CD8-positive, alpha-beta memory T cell (primary cell): ENCODE results near the gene MST1. TPM values are rescaled to one million over a fixed set of nuclear protein-coding genes. Genes with fewer than 3 reads are reported as not detected.

ENCODE experiments used
- CTCF ChIA-PET: fragments of 350-600 bp; sonication (Branson Sonifier 250); formaldehyde crosslinking; loops from one replicate; lab custom pipeline; 2021; ENCODE audit warnings: antibody characterized with exemption; lab: Charles Lee
- POLR2A ChIA-PET: fragments of 350-600 bp; sonication (Branson Sonifier 250); formaldehyde crosslinking; loops from one replicate; lab custom pipeline; 2021; ENCODE audit warnings: antibody characterized with exemption; lab: Charles Lee
- DNase-seq, 5 donors: peaks; one replicate each; pipeline versions ENCODE4 v3.0.0 to v3.0.0-alpha.2; 2020 to 2022; ENCODE audit warnings: mixed read lengths in 1 of 5
- H3K27ac ChIP-seq: one replicate; pipeline ENCODE4 v1.7.0; 2013; ENCODE audit warnings: low read depth, mild to moderate bottlenecking, low read length, moderate library complexity
- H3K27me3 ChIP-seq: 2 replicates; pipeline ENCODE4 v1.7.0; 2013; ENCODE audit warnings: low read length, mild to moderate bottlenecking; ENCODE audit not compliant: insufficient read depth, poor library complexity, severe bottlenecking
- H3K36me3 ChIP-seq: 2 replicates; pipeline ENCODE4 v1.7.0; 2013; ENCODE audit warnings: mild to moderate bottlenecking, low read length, moderate library complexity; ENCODE audit not compliant: insufficient read depth
- H3K4me1 ChIP-seq: 2 replicates; pipeline ENCODE4 v1.7.0; 2013; ENCODE audit warnings: mild to moderate bottlenecking, low read length, moderate library complexity; ENCODE audit not compliant: insufficient read depth
- H3K4me3 ChIP-seq: 2 replicates; pipeline ENCODE4 v1.7.0; 2013; ENCODE audit warnings: mild to moderate bottlenecking, low read length
- H3K9me3 ChIP-seq: 2 replicates; pipeline ENCODE4 v1.7.0; 2013; ENCODE audit warnings: mild to moderate bottlenecking, low read length
- H3K27ac Mint-ChIP-seq, 8 donors: one replicate each; pipeline ENCODE4 v1.8.0; 2020 to 2021; ENCODE audit warnings: mixed read lengths in 8 of 8, mild to moderate bottlenecking in 6 of 8, inconsistent platforms in 3 of 8, moderate library complexity in 3 of 8
- H3K27me3 Mint-ChIP-seq, 2 donors: one replicate each; pipeline ENCODE4 v1.8.0; 2020 to 2021; ENCODE audit warnings: mixed read lengths in 2 of 2, mild to moderate bottlenecking in 1 of 2, moderate library complexity in 1 of 2
- H3K36me3 Mint-ChIP-seq, 3 donors: one replicate each; pipeline ENCODE4 v1.8.0; 2020 to 2021; ENCODE audit warnings: mixed read lengths in 3 of 3, inconsistent platforms in 1 of 3, mild to moderate bottlenecking in 1 of 3
- H3K4me1 Mint-ChIP-seq, 3 donors: one replicate each; pipeline ENCODE4 v1.8.0; 2020 to 2021; ENCODE audit warnings: mixed read lengths in 3 of 3, inconsistent platforms in 1 of 3, mild to moderate bottlenecking in 1 of 3
- H3K4me3 Mint-ChIP-seq, 7 donors: one replicate each; pipeline ENCODE4 v1.8.0; 2020 to 2021; ENCODE audit warnings: mixed read lengths in 7 of 7, mild to moderate bottlenecking in 6 of 7, moderate library complexity in 4 of 7, inconsistent platforms in 2 of 7
- H3K9me3 Mint-ChIP-seq, 5 donors: one replicate each; pipeline ENCODE4 v1.8.0; 2020 to 2022; ENCODE audit warnings: mixed read lengths in 5 of 5, mild to moderate bottlenecking in 3 of 5, moderate library complexity in 2 of 5, inconsistent platforms in 1 of 5
- polyA plus RNA-seq: library from polyadenylated mRNA; unstranded; fragments of 300-500 nt; fragmentation: Illumina TruSeq; gene quantifications from one replicate; pipeline ENCODE4 v1.2.3, GENCODE V29; 2021
- total RNA-seq, 2 experiments: library from RNA; stranded (reverse); gene quantifications; one replicate each; pipeline ENCODE4 v1.2.3, GENCODE V29; 2021

Gene MST1
- total and polyA plus RNA-seq, 3 experiments from 2014 or later = 0.31 to 8.5 (median 6.0) TPM

GRCh38 chr3:49712631-49713317 is 23.5 kb upstream of the MST1 start:
- no peaks in the 10 kb centered on the region for H3K27me3 ChIP-seq
- no peak overlapping the region for H3K27ac ChIP-seq
- Mint-ChIP-seq H3K4me3 (no peak overlapping the region), H3K36me3 (peaks cover 0 to 13% (median 4%) of the 10 kb centered on the region in 3 donors), H3K27me3 (no peaks in the 10 kb centered on the region), H3K9me3 (no peaks in the 10 kb centered on the region), H3K4me1 (peaks cover 0 to 27% (median 15%) of the 10 kb centered on the region in 3 donors), H3K27ac (peak overlapping the region in 2 of 8 donors; percentile 7 to 32)
- H3K36me3 ChIP-seq = no peaks in the 10 kb centered on the region
- no peaks in the 10 kb centered on the region for H3K4me1 ChIP-seq
- H3K4me3 ChIP-seq = no peak overlapping the region
- peak in 1 of 5 donors; percentile 44 for DNase-seq
- ChIA-PET CTCF (interaction anchor here (1.0 to 1.8 kb wide), 3 partner anchors 9 to 41 kb away, joined by 3 to 8 read pairs (median 3); no protein-coding TSS in a partner anchor), POLR2A (interaction anchor here (0.6 kb wide), 1 partner anchor 89 kb away, joined by 3 read pairs; no protein-coding TSS in a partner anchor)
- H3K9me3 ChIP-seq = no peaks in the 10 kb centered on the region

DNA sequence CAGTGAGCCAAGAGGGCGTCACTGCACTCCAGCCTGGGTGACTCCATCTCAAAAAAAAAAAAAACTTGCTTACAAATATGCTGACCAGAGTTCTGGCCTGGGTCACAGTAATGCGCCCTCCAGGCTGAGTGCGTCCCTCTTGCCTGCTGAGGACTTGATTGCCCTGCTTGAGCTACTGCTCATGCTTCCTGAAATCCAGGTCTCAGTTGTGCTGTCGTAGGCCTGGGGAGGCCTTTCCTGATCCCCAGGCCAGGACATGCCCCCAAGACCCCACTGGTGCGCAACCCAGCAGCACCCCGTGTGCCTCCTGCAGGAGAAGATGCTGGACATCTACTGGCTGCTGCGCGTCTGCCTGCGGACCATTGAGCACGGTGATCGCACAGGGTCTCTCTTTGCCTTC is 22.9 kb upstream of the MST1 start:
- Mint-ChIP-seq H3K4me1 (peaks cover 0 to 27% (median 15%) of the 10 kb centered on the region in 3 donors), H3K27me3 (no peaks in the 10 kb centered on the region), H3K4me3 (no peak overlapping the region), H3K9me3 (no peaks in the 10 kb centered on the region), H3K27ac (peak overlapping the region in 1 of 8 donors; percentile 7), H3K36me3 (peaks cover 0 to 18% (median 5%) of the 10 kb centered on the region in 3 donors)
- peak in 1 of 5 donors; percentile 26 for DNase-seq
- Histone ChIP-seq H3K9me3 (no peaks in the 10 kb centered on the region), H3K4me1 (no peaks in the 10 kb centered on the region), H3K36me3 (no peaks in the 10 kb centered on the region), H3K27me3 (no peaks in the 10 kb centered on the region), H3K4me3 (no peak overlapping the region), H3K27ac (no peak overlapping the region)
- POLR2A ChIA-PET = interaction anchor here (0.6 kb wide), 1 partner anchor 90 kb away, joined by 3 read pairs; no protein-coding TSS in a partner anchor
- CTCF ChIA-PET = interaction anchor here (1.4 to 1.8 kb wide), 2 partner anchors 9 to 13 kb away, joined by 3 to 8 read pairs; no protein-coding TSS in a partner anchor

DNA sequence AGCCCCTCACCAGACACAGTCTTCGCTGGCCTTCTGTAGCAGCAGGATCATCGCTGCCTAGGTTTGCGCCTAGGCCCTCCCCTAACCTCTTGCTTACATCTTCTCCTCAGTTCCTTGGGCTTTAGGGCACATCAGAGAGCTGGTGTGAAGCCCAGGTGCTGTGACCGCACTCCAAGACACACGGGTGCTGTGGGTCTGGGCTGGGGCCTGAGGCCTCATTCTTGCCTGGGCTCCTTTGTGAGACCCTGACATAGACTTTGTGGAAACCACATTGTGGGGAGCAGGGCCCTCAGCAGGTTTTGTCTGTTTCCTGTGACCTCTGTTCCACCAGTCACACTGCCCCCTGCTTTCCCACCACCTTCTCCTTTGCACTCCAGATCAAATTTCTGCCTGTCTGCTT is 22.2 kb upstream of the MST1 start:
- Mint-ChIP-seq H3K27me3 (no peaks in the 10 kb centered on the region), H3K9me3 (no peaks in the 10 kb centered on the region), H3K4me3 (peak overlapping the region in 1 of 7 donors; percentile 32), H3K27ac (peak overlapping the region in 6 of 8 donors; percentile 16 to 86 (median 38)), H3K36me3 (peaks cover 0 to 23% (median 6%) of the 10 kb centered on the region in 3 donors), H3K4me1 (peaks cover 0 to 27% (median 15%) of the 10 kb centered on the region in 3 donors)
- DNase-seq = peak in 1 of 5 donors; percentile 19
- Histone ChIP-seq H3K4me1 (no peaks in the 10 kb centered on the region), H3K27me3 (no peaks in the 10 kb centered on the region), H3K9me3 (no peaks in the 10 kb centered on the region), H3K4me3 (no peak overlapping the region), H3K27ac (no peak overlapping the region), H3K36me3 (no peaks in the 10 kb centered on the region)
- CTCF ChIA-PET = interaction anchor here (1.1 to 1.8 kb wide), 2 partner anchors 8 to 74 kb away, joined by 3 to 8 read pairs; partner anchors contain the start of gene IP6K1
- POLR2A ChIA-PET = no interaction called here

DNA sequence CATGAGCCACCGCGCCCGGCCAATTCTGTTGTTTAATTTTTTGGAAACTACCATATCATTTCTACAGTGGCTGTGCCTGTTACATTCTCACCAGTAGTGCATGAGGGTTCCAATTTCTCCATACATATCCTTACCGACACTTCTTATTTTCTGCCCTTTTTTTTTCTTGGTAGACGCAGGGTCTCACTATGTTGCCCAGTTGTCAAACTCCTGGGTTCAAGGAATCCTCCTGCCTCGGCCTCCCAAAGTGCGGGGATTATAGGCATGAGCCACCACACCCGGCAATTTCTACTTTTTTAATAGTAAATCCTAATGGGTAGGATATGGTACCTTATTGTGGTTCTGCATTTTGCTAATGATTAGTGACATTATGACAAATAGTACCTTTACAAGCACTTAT is 20.6 kb upstream of the MST1 start:
- no peaks in the 10 kb centered on the region for H3K36me3 ChIP-seq
- Mint-ChIP-seq H3K36me3 (peaks cover 0 to 29% (median 6%) of the 10 kb centered on the region in 3 donors), H3K4me1 (peaks cover 0 to 27% (median 15%) of the 10 kb centered on the region in 3 donors), H3K27ac (no peak overlapping the region), H3K27me3 (no peaks in the 10 kb centered on the region), H3K4me3 (no peak overlapping the region), H3K9me3 (no peaks in the 10 kb centered on the region)
- no peaks in the 10 kb centered on the region for H3K27me3 ChIP-seq
- CTCF ChIA-PET = no interaction called here
- no peak overlapping the region for H3K27ac ChIP-seq
- no peaks in the 10 kb centered on the region for H3K9me3 ChIP-seq
- DNase-seq = no peak
- no peaks in the 10 kb centered on the region for H3K4me1 ChIP-seq
- POLR2A ChIA-PET = interaction anchor here (0.7 kb wide), 1 partner anchor 9 kb away, joined by 3 read pairs; no protein-coding TSS in a partner anchor
- no peak overlapping the region for H3K4me3 ChIP-seq

DNA sequence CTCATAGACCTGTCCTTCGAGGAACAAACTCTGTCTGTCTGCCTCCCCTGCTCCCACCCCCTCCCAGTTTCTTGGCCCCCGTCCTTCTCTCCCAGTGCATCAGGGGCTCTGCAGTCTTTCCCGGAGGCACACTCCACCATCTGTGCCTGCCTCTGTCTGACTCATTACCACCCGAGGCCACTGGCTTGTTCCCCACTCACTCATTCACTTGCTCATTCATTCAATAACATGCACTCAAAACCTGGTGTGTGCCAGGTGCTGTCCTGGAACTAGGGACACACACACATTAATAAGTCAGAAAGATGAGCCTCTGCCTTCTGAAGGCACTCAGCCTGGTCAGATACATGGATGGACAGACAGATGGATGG is 17.8 kb upstream of the MST1 start:
- H3K4me1 Mint-ChIP-seq = peaks cover 0 to 14% (median 11%) of the 10 kb centered on the region in 3 donors
- H3K27ac ChIP-seq = no peak overlapping the region
- peaks cover 0 to 45% (median 6%) of the 10 kb centered on the region in 3 donors for H3K36me3 Mint-ChIP-seq
- H3K36me3 ChIP-seq = no peaks in the 10 kb centered on the region
- DNase-seq = peak in 1 of 5 donors; percentile 18
- H3K4me3 Mint-ChIP-seq = no peak overlapping the region
- POLR2A ChIA-PET = no interaction called here
- no peaks in the 10 kb centered on the region for H3K9me3 ChIP-seq
- CTCF ChIA-PET = no interaction called here
- H3K27me3 ChIP-seq = no peaks in the 10 kb centered on the region
- no peak overlapping the region for H3K4me3 ChIP-seq
- no peaks in the 10 kb centered on the region for H3K27me3 Mint-ChIP-seq
- peak overlapping the region in 4 of 8 donors; percentile 25 to 95 (median 64) for H3K27ac Mint-ChIP-seq
- H3K9me3 Mint-ChIP-seq = no peaks in the 10 kb centered on the region
- H3K4me1 ChIP-seq = no peaks in the 10 kb centered on the region

DNA sequence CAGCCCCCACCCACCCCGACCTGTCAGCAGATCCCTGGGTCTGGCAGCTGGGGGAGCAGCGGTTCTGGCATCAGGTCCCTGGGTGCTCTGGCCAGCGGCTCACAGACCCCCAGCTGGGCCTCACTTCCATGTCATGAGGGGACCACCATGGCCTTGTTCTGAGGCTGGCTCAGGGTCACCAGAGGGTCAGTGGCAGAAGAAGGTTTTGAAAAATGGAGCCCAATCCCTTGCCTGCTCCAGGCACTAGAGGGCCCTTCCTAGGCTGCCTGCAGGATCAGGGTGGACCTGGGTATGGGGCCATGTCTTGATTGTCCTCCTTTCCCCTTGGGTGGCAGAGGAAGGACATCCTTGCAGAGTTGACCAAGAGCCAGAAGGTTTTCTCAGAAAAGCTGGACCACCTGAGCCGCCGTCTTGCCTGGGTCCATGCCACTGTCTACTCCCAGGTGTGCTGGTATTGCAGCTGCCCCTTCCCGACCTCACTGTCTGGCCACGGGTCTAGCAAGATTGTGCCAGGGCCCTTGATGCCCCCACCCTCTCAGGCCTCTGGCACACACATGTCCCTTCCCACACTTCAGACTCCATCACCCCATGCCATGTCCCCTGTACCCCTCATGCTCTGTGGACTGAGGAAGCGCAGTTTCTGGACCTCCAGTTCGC is 17.3 kb upstream of the MST1 start:
- peak in 1 of 5 donors; percentile 37 for DNase-seq
- Histone ChIP-seq H3K27me3 (no peaks in the 10 kb centered on the region), H3K9me3 (no peaks in the 10 kb centered on the region), H3K36me3 (no peaks in the 10 kb centered on the region), H3K4me3 (no peak overlapping the region), H3K27ac (no peak overlapping the region), H3K4me1 (no peaks in the 10 kb centered on the region)
- POLR2A ChIA-PET = no interaction called here
- Mint-ChIP-seq H3K36me3 (peaks cover 0 to 49% (median 5%) of the 10 kb centered on the region in 3 donors), H3K9me3 (no peaks in the 10 kb centered on the region), H3K4me1 (peaks cover 0 to 10% (median 8%) of the 10 kb centered on the region in 3 donors), H3K27ac (peak overlapping the region in 3 of 8 donors; percentile 29 to 95 (median 53)), H3K4me3 (no peak overlapping the region), H3K27me3 (no peaks in the 10 kb centered on the region)
- CTCF ChIA-PET = no interaction called here

GRCh38 chr3:49705390-49705960 is 16.2 kb upstream of the MST1 start:
- Histone ChIP-seq H3K36me3 (no peaks in the 10 kb centered on the region), H3K4me1 (no peaks in the 10 kb centered on the region), H3K27ac (no peak overlapping the region), H3K9me3 (no peaks in the 10 kb centered on the region), H3K4me3 (no peak overlapping the region), H3K27me3 (no peaks in the 10 kb centered on the region)
- H3K27ac Mint-ChIP-seq = no peak overlapping the region
- H3K4me3 Mint-ChIP-seq = no peak overlapping the region
- CTCF ChIA-PET = no interaction called here
- POLR2A ChIA-PET = no interaction called here
- no peaks in the 10 kb centered on the region for H3K9me3 Mint-ChIP-seq
- peaks cover 0 to 55% (median 6%) of the 10 kb centered on the region in 3 donors for H3K36me3 Mint-ChIP-seq
- DNase-seq = peak in 1 of 5 donors; percentile 34
- H3K4me1 Mint-ChIP-seq = peaks cover 0 to 4% (median 3%) of the 10 kb centered on the region in 3 donors
- no peaks in the 10 kb centered on the region for H3K27me3 Mint-ChIP-seq
